HCT116 (cell line): ENCODE measurements around the gene AARS1.
"Not testable (repeated sequence)": the region's sequence is repeated elsewhere in the genome, so short reads cannot be mapped to it uniquely, and the experiment has no call there.

Experiments
- CTCF ChIP-seq, 3 experiments: fragments of 200-600 bp in 1 of 3; sonication (generic) in 1 of 3; IDR thresholded peaks in 2 of 3; conservative IDR thresholded peaks in 1 of 3; 2 replicates each; pipeline ENCODE4 v1.5.1; 2012 to 2017; ENCODE audit warnings: low read depth in 2 of 3, low read length in 2 of 3, antibody characterized with exemption in 1 of 3, borderline replicate concordance in 1 of 3, control low read depth in 1 of 3, mild to moderate bottlenecking in 1 of 3, mixed read lengths in 1 of 3, mixed run types in 1 of 3, moderate library complexity in 1 of 3; ENCODE audit not compliant: insufficient read depth in 1 of 3
- ELF1 ChIP-seq: IDR thresholded peaks from 2 replicates; pipeline ENCODE4 v1.6.1; 2012; ENCODE audit warnings: low read depth, borderline replicate concordance
- EZH2 ChIP-seq: fragments of 200-600 bp; sonication (generic); IDR thresholded peaks from 2 replicates; pipeline ENCODE4 v1.6.1; 2017; ENCODE audit warnings: antibody characterized with exemption, mixed run types
- JUND ChIP-seq: IDR thresholded peaks from 2 replicates; pipeline ENCODE4 v1.6.1; 2012
- MAX ChIP-seq: IDR thresholded peaks from 2 replicates; pipeline ENCODE4 v1.6.1; 2012
- POLR2A ChIP-seq: IDR thresholded peaks from 2 replicates; pipeline ENCODE4 v1.7.0; 2011; ENCODE audit warnings: borderline replicate concordance; ENCODE audit not compliant: insufficient read depth, insufficient read length; ENCODE audit errors: extremely low read depth
- POLR2AphosphoS5 ChIP-seq: IDR thresholded peaks from 2 replicates; pipeline ENCODE4 v1.6.1; 2011; ENCODE audit warnings: mild to moderate bottlenecking, low read depth, low read length, moderate library complexity
- RAD21 ChIP-seq: IDR thresholded peaks from 2 replicates; pipeline ENCODE4 v1.6.1; 2012; ENCODE audit warnings: low read depth, mild to moderate bottlenecking
- REST ChIP-seq: IDR thresholded peaks from 2 replicates; pipeline ENCODE4 v1.6.1; 2012; ENCODE audit warnings: low read depth
- SIN3A ChIP-seq: IDR thresholded peaks from 2 replicates; pipeline ENCODE4 v1.6.1; 2012; ENCODE audit warnings: low read depth
- SP1 ChIP-seq: IDR thresholded peaks from 2 replicates; pipeline ENCODE4 v1.6.1; 2012; ENCODE audit warnings: low read depth
- ZFX ChIP-seq: fragments of 450-650 bp; IDR thresholded peaks from 2 replicates; pipeline ENCODE4 v1.6.1; 2017
- ZNF274 ChIP-seq: fragments of 200-500 bp; sonication (Bioruptor generic); IDR thresholded peaks from 2 replicates; pipeline ENCODE4 v1.6.1; 2014; ENCODE audit warnings: mild to moderate bottlenecking, low read depth, low read length, inconsistent platforms

- TF ChIP-seq EZH2; ZNF274; CTCF (IDR thresholded peaks at IDR 0.05 in 2 of 3, conservative IDR thresholded peaks at IDR 0.05 in 1 of 3; ENCODE audit: borderline replicate concordance in 1 of 3, insufficient read depth in 1 of 3, low read depth in 2 of 3, low read length in 2 of 3); JUND; POLR2AphosphoS5; POLR2A; SP1; REST; ELF1; RAD21; SIN3A; ZFX; MAX: not testable (repeated sequence)
Observed at GRCh38 chr16:70223971-70224513, 65.3 kb downstream of the AARS1 start.
